HG02970 (cell line): ENCODE results near the gene HOXA1.

Source experiments
- ATAC-seq: cut with Tn5 transposase; IDR thresholded peaks from one replicate; pipeline ENCODE4 v1.9.1; 2021; ENCODE audit warnings: mild to moderate bottlenecking, moderate library complexity, moderate number of reproducible peaks; ENCODE audit not compliant: unreplicated experiment, low FRiP score

Gene HOXA1

DNA sequence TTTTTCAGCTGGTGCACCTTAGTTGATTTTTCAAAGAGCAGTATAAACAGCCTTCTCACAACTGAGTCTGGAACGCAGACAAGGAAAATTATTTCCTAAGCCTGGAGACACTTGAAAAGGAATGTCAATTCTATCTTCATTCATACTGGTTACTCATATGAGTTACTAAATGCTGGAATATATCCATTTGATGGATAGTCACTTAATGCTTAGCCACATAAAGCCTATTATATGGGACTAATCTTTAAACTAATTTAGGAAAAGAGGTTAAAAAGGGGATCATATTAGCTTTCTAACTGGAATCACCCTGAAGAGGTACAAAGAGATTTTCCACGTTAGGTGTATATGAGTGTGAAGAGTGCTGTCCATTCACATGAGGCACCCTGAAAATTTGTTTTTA, 36.4 kb upstream of the HOXA1 start:
- no peak for ATAC-seq

DNA sequence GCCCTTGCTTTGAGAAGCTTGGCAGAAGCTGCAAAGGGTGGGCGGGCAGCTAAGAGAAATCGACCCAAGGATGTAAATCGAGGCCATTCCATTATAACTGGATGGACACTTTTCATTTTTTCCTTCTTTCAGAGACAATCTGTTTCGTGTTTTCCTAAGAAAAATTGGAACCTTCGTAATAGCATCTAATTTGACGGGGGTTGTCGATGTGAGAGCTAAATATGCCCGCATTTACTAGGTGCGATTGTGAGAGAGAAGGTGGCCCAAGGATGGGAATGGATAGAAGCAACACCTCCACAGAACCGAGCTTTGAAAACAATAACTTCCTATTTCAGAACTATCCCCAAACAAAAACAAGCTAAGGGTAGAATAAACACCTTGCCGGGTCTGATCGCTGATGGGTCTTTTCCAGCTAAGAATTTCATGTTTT, 35.6 kb upstream of the HOXA1 start:
- no peak for ATAC-seq

DNA sequence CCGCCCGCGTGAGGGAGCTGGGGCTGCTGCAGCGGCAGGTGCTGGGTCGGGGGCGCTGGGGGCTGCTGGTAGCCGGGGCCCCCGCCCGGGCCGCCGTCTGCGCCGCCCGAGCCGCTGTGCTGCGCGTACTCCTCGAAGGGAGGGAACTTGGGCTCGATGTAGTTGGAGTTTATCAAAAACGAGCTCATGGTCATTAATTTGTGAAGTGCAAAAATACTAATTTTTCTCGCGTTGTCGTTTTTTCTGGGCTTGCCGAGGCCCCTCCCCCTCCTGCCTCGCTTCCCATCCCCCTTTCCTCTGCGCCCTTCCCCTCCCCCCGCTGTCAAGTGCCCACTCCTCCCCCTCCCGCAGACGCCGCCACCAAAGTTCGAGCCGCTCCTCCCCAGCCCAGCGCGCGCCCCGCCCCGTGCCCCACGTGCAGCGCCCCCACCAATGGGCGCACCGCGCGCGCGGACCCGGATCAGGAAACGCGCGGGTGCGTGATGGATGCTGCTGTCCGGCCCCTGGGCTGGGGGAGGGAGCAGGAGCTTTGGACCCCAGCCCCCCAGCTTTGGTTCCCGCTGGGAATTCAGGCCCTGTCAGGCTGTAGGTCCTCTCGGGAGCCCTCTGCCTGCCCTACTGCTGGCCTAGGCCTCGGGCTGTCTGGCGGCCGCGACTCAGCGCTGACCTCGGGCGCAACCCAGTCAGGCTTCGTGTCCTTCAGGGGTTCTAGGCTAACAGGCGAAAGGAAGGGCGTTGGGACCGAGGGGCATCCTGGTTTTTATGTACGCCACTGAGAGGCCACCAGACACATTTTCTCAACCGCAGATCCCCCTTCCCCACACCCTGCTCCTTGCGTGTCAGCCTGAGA, 35.0 kb upstream of the HOXA1 start, which contains the start of gene HOXA4:
HOXA4 (minus strand) TSS at position 218 of the 850 bp plus-strand sequence; CDS start at position 194, 24 bp downstream.
- no peak for ATAC-seq

DNA sequence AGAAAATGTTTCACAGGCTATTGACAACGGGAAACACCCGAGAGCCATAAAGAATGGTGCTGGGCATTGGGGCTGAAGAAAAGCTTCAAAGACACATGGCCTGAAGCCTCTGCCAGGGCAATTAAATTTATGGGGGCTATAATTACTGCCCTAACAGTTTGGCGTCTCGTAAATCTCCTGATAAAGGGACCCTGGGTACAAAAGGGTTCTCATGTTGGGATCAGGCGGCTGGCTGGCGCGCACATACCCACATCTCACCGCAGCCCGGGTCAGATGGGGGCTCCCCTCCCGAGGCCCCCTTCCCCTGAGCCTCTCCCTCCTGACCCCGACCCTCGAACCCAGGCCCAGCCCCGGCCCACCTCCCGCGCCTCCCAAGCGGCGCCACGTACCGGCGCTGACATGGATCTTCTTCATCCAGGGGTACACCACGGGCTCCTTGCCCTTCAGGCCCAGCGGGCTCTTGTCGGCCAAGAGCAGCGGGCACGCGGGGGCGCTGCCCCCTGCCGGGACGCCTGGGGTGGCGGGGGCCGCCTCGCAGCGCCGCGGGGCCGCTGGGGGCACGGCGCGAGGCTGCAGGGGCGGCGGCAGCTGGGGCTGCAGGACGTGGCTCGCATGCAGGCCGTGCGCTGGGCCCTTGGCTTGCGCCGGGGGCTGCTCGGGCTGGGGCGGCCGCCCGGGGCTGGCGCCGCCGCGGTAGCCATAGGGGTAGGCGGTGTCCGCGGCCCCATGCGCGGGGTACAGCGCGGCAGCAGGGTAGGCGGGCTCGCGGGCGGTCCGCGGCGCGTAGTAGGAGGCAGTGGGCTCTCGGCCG, 34.1 kb upstream of the HOXA1 start:
- no peak for ATAC-seq

DNA sequence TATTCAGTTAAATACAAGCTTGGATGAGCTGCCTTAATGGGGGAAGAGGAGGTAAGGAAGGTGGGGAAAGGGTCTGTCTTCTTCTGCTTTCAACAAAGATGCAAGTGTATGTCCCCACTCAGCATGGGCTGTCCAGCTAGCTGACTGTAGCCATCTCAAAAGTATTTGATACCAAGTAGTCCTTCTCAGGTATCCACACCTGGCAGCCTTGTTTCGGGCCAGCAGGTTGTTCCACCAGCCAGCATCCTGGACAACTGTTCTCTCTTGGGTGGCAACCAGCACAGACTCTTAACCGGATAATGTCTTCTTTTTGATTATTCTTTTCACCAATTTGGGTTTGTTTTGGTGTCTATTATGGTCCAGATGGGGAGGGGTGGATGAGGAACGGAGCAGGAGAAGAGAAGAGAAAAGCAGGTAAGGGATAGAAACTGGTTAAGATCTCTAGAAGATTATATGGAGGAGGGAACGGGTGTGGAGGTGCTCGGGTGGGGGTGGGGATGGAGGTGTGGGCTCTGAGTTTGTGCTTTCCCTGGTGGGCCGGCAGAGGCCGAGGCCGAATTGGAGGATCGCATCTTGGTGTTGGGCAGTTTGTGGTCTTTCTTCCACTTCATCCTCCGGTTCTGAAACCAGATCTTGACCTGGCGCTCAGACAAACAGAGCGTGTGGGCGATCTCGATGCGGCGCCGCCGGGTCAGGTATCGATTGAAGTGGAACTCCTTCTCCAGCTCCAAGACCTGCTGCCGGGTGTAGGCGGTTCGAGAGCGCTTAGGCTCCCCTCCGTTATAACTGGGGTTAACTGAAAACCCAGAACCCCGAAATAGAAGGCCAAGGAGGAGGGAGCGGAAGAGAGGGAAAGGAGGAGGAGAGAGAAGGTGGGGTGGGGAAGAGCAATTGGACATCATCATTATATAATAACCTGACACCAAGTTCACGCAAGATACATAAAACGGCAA, 33.3 kb upstream of the HOXA1 start:
- ATAC-seq = no peak

DNA sequence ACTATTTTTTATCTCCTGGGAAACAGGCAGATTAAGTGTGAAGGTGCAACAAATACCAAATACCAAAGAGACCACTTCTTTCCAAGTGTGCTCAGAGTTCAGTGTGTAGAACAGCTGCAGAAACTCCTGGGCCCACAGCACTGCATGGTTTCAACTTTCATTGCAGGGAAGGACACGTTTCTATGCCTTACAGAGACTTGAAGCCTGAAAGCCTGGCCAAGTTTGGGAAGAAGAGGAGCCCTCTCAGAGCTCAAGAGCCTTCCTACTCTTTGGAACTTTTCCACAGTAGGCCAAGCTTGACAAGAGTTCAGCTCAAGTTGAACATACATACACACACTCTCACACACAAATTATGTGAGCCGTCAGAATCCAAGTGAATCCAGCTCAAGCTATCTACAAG, 32.2 kb upstream of the HOXA1 start:
- ATAC-seq = no peak

DNA sequence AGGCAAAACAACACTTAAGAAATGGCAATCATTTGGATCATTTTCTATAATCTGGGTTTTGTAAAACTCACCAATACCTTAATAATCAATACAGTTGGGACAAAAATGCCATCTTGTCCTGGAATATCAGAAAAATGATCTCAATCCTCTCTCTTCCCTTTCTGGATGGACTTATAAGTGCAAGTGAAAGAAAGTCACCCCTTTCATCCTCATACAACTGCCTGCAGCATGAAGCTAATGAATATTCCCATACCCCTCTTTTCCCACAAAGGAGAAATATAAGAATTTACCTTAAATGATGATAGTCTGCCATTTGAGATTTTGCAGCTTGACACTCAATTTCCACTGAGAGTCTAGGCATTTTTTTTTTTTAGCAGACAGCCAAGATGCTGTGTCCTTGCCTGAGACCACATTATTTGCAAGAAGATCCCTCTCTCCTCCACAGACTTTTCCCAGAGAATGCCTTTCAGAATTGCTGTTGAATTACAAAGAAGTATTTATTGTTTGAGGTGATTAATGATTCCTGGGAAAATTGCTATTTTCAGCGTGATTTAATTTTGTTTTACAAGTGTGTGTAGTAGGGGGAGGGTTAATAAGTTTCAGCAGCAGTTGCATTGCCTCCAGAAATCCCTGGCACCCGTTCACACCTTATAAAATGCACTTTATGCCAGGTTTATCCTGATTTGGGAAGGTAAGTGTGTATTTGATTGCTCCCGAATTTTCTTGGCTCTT, 31.0 kb upstream of the HOXA1 start:
- no peak for ATAC-seq

DNA sequence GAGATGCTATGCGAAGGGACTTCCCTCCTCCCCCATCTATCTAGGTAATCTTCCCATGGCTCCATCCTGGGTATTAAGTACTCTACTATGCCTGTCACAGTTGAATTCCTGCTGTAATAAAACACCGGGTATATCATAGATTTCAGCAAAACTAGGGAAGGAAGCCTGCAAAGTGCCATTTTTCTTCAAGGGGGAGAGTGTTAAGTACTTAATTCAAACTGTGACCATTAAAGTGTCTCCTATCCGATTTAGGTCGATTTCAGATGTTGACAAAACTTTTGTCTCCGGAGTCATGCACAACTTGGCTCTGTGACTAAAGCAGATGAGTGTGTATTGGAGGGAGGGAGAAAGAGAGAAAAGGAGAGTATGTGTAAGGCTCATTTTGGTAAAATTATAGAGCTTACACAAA, 30.2 kb upstream of the HOXA1 start:
- ATAC-seq = no peak

DNA sequence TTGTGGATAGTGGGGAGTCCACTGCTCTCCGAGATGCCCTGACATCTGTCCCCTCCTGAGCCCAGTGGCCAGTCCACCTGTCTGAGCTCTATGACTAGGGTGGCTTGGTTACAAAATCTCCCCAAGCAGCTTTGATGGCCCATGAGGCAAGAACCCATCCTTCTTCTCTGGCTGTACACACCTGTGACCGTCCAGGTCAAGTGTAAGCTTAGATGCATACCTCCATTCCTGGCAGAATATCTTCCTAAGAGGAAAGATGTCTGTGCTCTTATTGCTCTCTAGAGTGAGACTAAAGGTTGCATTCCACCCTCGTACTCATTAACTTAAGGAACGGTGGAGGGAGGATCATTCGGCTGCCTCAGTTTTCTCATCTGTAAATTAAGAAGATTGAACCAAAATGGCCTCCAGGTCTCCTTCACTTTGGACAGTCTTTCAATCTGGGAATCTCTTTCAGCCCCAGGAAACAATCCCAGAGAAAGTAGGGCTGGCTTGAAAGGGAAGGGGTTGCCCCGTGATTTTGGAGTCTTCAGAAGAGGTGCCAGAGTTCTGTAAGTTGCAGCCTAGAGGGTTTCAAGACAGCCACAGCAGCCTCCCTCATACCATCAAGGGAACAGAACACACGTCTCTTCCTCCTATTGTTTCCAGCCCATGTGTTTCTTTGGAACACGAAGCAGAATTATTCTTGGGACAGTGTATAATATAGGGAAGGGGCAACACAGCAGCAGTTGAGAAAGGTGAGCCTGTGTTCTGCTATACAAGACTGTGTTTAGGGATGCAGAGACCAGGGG, 29.3 kb upstream of the HOXA1 start:
- ATAC-seq = no peak

DNA sequence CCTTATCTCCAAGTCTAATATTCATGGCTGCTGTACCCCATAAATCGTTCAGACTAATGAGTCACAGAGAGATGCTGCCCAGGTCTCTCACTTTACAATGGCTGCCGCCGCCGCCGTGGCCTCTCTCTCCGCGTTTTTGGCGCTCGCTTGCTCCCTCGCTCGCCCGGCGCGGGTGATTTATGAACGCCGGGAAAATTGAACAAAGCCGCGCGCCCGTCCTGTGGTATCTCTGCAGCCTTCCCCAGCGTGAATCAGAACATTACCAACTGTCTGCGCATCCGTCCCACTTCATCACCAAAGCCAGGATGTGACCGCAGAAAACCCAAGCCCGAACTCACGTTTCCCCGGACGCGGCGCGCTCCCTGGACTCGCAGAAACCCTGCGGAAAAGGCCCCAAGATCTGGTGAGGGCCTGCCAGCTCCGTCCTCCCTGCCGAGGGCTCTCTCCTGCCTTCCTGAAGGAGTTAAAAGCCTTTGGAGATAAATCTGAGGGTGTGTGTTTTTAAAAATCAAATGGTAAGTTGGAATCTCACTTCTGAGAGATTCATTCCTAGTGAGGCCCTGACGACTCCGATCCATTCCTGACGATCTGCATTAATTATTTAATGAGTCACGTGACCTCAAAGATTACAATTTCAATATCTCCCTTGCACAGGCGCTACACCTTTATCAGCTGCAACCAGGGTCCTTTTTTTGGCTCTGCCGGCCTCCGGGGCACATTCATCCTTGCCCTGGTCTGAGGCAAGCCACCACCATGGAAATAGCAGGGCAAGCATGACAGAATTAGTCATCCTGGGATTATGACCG, 28.5 kb upstream of the HOXA1 start:
- ATAC-seq = no peak

DNA sequence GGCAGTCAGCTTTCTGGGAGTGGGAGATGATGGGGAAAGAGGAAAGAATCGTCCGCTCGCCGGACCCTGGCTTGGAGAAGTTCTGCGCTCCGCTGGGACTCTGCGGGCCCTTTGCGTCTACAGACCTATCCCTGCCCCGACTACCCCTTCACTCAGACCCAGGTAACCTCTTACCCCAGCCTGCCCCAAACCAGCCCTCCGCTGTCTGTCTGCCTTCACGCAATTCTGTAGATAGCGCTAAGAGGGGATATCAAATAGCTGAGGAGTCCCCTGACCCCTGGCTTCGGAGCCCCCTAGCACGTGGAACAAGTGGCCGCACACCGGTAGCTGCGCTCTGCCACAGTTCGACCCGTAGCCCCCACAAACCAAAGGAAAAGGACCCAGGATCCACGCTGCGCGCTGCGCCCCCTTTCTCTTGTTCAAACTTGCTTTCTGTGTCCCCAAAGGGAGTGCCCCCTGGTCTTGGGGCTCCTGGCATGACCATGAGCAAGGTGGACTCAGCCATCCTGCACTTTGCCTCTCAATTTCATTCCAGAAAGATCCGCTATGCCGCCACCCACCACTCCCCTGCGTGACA, 27.8 kb upstream of the HOXA1 start:
- ATAC-seq = no peak

DNA sequence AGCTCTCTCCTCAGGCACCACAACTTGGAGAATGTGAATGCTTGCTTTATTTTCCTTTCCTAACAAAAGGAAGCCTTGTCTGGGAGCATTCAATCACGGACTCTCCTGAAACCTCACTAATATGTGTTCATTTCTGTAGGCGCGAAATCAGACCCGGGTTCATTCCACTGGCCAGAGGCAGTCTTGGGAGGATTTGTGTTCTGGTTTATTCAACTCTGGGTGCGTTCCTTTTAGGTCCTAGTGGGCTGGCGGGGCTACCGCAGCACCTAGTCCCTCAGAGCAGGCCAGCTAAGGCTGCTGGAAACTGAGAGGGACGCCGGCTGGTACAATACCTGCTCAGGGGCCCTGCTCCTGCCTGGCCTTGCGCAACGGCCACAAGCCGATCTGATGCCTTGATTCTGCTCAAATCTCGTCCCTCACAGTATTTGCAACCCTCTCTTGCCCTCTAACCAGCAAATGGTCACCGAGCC, 27.2 kb upstream of the HOXA1 start:
- ATAC-seq = no peak

DNA sequence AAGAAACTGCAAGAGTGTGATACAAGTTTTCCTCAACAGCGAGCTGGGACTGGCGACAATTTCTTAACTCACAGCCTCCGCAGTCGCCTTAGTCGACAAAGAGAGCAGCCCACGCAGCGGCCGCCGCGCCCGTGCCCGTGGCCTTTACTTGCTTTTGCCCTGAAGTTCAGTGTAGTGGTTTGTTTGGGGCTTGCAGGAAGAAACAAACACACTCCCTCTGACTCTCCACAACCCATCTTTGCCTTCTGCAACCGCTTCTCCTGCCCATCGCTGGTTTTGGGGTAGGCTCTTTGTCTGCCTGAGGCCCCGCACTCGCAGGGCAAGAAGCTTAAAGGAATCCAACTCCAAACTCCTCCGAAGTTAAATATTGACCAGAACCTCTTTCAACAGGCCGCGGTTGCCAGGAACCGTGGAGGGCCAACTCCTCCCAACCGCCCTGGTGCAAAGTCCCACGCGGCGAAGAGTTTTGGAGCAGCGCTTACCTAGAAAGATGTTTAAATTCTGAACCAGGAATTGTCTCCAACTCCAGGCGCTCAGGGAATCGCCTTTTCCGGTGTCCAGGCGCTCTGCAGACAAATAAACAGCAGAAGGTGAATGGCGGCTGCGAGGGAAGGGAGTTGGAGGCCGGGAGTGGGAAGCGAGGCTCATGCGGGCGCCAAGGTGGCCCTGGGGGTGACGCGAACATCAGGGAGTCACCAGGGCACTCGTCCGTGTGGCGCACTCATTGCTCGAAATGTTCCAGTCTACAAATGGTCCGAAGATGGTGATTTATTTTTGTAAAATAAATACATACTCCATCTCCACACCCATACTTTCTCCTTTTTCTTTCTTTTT, 26.5 kb upstream of the HOXA1 start:
- ATAC-seq = no peak

DNA sequence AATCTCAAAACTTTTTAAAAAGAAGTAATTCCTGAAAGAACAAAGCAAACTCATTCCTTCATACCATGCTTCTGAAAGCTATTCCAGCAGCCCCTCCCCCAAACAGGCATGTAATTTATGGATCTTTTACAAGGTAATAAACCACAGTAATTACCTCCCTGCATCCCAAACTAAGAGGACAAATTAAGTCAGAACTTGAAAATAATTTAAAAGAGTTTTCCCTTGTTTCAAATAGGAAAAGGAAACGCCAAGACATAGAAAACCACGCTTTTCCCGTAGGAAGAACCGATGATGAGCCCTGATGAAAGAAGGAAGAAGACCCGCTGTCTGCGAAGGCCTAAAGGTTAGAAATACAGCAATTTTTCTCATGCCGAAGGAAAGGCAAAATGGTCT, 25.9 kb upstream of the HOXA1 start:
- no peak for ATAC-seq

DNA sequence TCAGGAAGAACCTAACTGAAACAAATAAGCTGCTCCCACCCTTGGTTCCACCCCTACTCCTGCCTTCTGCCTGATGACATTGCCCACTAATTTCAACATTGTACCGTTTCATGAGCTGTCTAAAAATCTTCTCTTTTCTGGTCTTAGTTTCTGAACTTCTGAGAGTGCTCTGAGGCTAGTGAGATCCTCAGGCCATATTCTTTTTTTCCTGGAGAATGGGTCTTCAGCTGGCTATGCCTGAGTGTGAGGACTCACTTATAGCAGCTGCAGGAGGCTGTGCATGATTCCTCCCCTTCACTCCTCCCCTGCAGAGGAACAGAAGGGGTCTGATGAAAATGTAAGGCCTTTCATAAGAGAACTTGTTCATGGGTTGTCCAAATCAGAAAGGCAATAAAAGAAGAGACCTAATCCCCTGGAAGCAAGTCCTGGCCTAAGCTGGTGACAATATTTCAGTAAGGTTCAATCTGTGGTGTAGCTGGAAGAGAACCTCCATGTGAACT, 23.7 kb upstream of the HOXA1 start:
- no peak for ATAC-seq

DNA sequence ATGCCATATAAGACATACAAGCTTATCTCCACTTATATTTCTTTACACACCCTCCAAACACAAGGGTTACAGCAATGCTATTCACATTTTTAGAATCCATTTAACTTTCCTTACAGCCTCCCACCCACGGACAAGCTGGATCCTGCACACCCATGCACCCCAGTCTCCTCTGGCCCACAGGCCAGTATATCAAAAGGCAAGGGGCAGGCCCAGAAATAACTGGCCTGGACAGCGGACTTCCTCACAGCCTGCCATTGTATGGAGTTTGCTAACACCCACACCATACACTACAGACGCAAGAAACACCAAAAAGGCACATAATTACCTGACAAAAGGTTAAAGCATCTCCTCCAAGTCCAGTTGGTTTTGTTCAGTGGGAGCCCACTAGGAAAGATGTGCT, 22.8 kb upstream of the HOXA1 start:
- no peak for ATAC-seq
